Stomach (tissue), 4 donors: ENCODE measurements around the gene IGSF8.
A peak's percentile ranks its signal among the peaks of the same experiment; 100 is the strongest.

Experiments
- CTCF ChIP-seq, 7 experiments: fragments of 450-650 bp in 4 of 7; fragments of 200-600 bp in 3 of 7; sonication (generic) in 3 of 7; IDR thresholded peaks; one replicate each; pipeline ENCODE4 v1.5.1; 2016 to 2019; ENCODE audit warnings: antibody characterized with exemption in 7 of 7, control low read depth in 2 of 7, mild to moderate bottlenecking in 1 of 7
- POLR2A ChIP-seq, 4 donors: fragments of 450-650 bp; IDR thresholded peaks; one replicate each; pipeline ENCODE4 v1.6.1; 2016; ENCODE audit warnings: antibody characterized with exemption in 4 of 4, control low read depth in 2 of 4, mild to moderate bottlenecking in 1 of 4, moderate library complexity in 1 of 4
- POLR2AphosphoS5 ChIP-seq, 3 donors: sonication (generic); formaldehyde crosslinking; IDR thresholded peaks; one replicate each; pipeline ENCODE4 v1.6.1; 2016; ENCODE audit warnings: antibody characterized with exemption in 3 of 3

DNA sequence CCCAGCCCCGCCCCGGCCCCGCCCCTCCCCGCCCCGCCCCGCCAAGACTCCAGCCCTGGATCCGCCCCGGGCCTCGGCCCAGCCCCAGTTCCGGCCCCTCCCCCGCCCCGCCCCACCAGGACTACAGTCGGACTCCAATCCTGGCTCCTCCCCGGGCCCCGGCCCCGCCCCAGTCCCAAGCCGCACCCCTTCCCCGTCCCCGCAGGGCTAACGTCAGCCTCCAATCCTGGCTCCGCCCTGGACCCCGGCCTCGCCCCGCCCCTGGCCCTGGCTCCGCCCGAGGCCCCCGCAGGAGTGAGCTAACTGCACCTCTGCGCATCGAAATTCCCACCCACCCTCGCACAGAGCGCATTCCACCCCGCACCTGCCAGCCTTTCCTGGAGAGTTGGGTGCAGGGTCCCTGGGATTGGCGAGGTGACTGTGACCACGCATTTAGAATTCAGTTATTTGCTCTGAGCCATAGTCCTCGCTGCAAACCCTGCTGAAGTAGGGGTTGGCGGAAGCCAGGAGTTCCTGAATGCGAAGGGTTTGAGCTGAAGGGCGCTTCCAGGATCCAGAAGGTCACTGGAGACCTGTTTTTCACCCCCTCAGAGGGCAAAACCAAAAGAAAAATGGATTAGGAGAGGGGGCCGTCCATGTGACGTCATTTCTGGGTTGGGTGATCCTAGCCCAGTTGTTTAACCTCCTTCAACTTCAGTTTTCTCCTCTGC is 588 bp upstream of the IGSF8 start:
- TF ChIP-seq CTCF (IDR thresholded peaks at IDR 0.05) (no peak), POLR2A (IDR thresholded peaks at IDR 0.05) (no peak), POLR2AphosphoS5 (IDR thresholded peaks at IDR 0.05) (peak; percentile 43 to 78 (median 73))
